Panc1 (cell line): Measurements from ENCODE around the gene DSCAM. TPM values are rescaled to one million over a fixed set of nuclear protein-coding genes. Genes with fewer than 3 reads are reported as not detected.

Experiments used
- ATAC-seq: fragments of 200-7000 bp; cut with Tn5 transposase; 2 replicates; pipeline ENCODE4 v1.9.1; 2020; ENCODE audit warnings: mild to moderate bottlenecking, moderate library complexity
- BruUV-seq: library from RNA; stranded (reverse); fragments of 400-500 nt; replicated peaks from 2 replicates; lab custom pipeline; 2021; lab: Mats Ljungman, UMichigan
- CTCF ChIA-PET: fragments of 300-600 bp; sonication (Branson Sonifier 250); formaldehyde crosslinking; loops from one replicate; lab custom pipeline; 2022; ENCODE audit warnings: antibody characterized with exemption; lab: Charles Lee
- POLR2A ChIA-PET: fragments of 300-600 bp; sonication (Branson Sonifier 250); formaldehyde crosslinking; loops from one replicate; lab custom pipeline; 2022; ENCODE audit warnings: antibody characterized with exemption; lab: Charles Lee
- DNase-seq: peaks from one replicate; pipeline ENCODE4 v3.0.0-alpha.2; 2010; ENCODE audit warnings: low read depth, low spot score
- H3K27ac ChIP-seq: 2 replicates; pipeline ENCODE4 v1.5.1; 2011; ENCODE audit warnings: mild to moderate bottlenecking, low read length, inconsistent platforms
- H3K27me3 ChIP-seq: fragments of 200-500 bp; sonication (Bioruptor generic); 2 replicates; pipeline ENCODE4 v1.6.0; 2014; ENCODE audit warnings: low read length, inconsistent platforms; ENCODE audit not compliant: control insufficient read depth, insufficient read depth
- H3K36me3 ChIP-seq: fragments of 200-500 bp; sonication (Bioruptor generic); 2 replicates; pipeline ENCODE4 v1.5.1; 2014; ENCODE audit warnings: inconsistent platforms, mild to moderate bottlenecking, low read length, moderate library complexity; ENCODE audit not compliant: control insufficient read depth, insufficient read depth
- H3K4me1 ChIP-seq: 2 replicates; pipeline ENCODE4 v1.5.1; 2011; ENCODE audit warnings: inconsistent platforms, mild to moderate bottlenecking, low read length, moderate library complexity; ENCODE audit not compliant: control insufficient read depth, insufficient read depth
- H3K4me3 ChIP-seq, 2 experiments: 2 replicates each; pipeline ENCODE4 v1.5.1; 2011 to 2012; ENCODE audit warnings: low read depth in 2 of 2, low read length in 2 of 2, mild to moderate bottlenecking in 2 of 2, inconsistent platforms in 1 of 2, moderate library complexity in 1 of 2
- H3K9me3 ChIP-seq: fragments of 200-500 bp; sonication (Bioruptor generic); 2 replicates; pipeline ENCODE4 v1.5.1; 2014; ENCODE audit warnings: low read depth, mild to moderate bottlenecking, inconsistent platforms, low read length, moderate library complexity; ENCODE audit not compliant: control insufficient read depth, insufficient read depth
- CTCF ChIP-seq: fragments of 450-650 bp; IDR thresholded peaks from 2 replicates; pipeline ENCODE4 v1.5.1; 2017; ENCODE audit warnings: mild to moderate bottlenecking
- POLR2AphosphoS5 ChIP-seq: IDR thresholded peaks from 2 replicates; pipeline ENCODE4 v1.6.1; 2012; ENCODE audit warnings: mild to moderate bottlenecking, low read depth, low read length, moderate library complexity
- REST ChIP-seq, 2 experiments: IDR thresholded peaks; 2 replicates each; pipeline ENCODE4 v1.6.1; 2011 to 2012; ENCODE audit warnings: low read depth in 2 of 2, control low read depth in 1 of 2, low read length in 1 of 2, mild to moderate bottlenecking in 1 of 2, moderate library complexity in 1 of 2; ENCODE audit not compliant: insufficient read depth in 1 of 2
- SIN3A ChIP-seq: IDR thresholded peaks from 2 replicates; pipeline ENCODE4 v1.6.1; 2012; ENCODE audit warnings: low read depth, mild to moderate bottlenecking, low read length, moderate library complexity, borderline replicate concordance; ENCODE audit not compliant: insufficient read depth
- TCF7L2 ChIP-seq: IDR thresholded peaks from 2 replicates; pipeline ENCODE4 v1.6.1; 2011; ENCODE audit warnings: mild to moderate bottlenecking, low read depth, low read length, inconsistent platforms
- in situ Hi-C: cut with HindIII; loops from 2 replicates; pipeline ENCODE4 v1.10.0; 2016; ENCODE audit warnings: low sequenced_read_pairs, low pct_unique_long_range_greater_than_20kb
- intact Hi-C: fragments of 100-400 bp; cut with micrococcal nuclease; formaldehyde crosslinking; loops from one replicate; pipeline ENCODE4 v1.10.0; 2022; ENCODE audit not compliant: unreplicated experiment
- total RNA-seq: library from RNA; stranded (reverse); gene quantifications from one replicate; pipeline ENCODE4 v1.2.1, GENCODE V29; 2021; ENCODE audit not compliant: unreplicated experiment

Gene DSCAM
- total RNA-seq, 1 experiment from 2014 or later = not detected

- POLR2A ChIA-PET = no interaction called here
- Histone ChIP-seq H3K27me3 (peaks cover 10% of the 10 kb centered on the region), H3K4me3 (no peak overlapping the region), H3K9me3 (no peaks in the 10 kb centered on the region), H3K36me3 (no peaks in the 10 kb centered on the region), H3K4me1 (no peaks in the 10 kb centered on the region), H3K27ac (no peak overlapping the region)
- DNase-seq = no peak
- CTCF ChIA-PET = no interaction called here
- intact Hi-C loops (no loop called here), in situ Hi-C loops (no loop called here)
- no TSS peak for BruUV-seq
- TF ChIP-seq SIN3A (no peak), CTCF (no peak), POLR2AphosphoS5 (no peak), REST (IDR thresholded peaks at IDR 0.05; ENCODE audit: insufficient read depth in 1 of 2, low read depth in 2 of 2, low read length in 1 of 2) (no peak), TCF7L2 (no peak)
- no peak for ATAC-seq
Observed at GRCh38 chr21:40850071-40850470, 3.1 kb upstream of the DSCAM start.

GRCh38 chr21:40847951-40848350, 993 bp upstream of the DSCAM start:
- DNase-seq (no peak), ATAC-seq (no peak)
- H3K9me3 ChIP-seq = no peaks in the 10 kb centered on the region
- no peak overlapping the region for H3K4me3 ChIP-seq
- no peaks in the 10 kb centered on the region for H3K36me3 ChIP-seq
- ChIA-PET CTCF (no interaction called here), POLR2A (no interaction called here)
- in situ Hi-C loops (no loop called here), intact Hi-C loops (loop anchor here (10.0 kb wide), 1 partner anchor 217 kb away; no protein-coding TSS in a partner anchor)
- H3K4me1 ChIP-seq = no peaks in the 10 kb centered on the region
- BruUV-seq = no TSS peak
- TF ChIP-seq TCF7L2 = no peak
- no peak for TF ChIP-seq CTCF
- no peak for TF ChIP-seq SIN3A
- TF ChIP-seq REST (IDR thresholded peaks at IDR 0.05; ENCODE audit: insufficient read depth in 1 of 2, low read depth in 2 of 2, low read length in 1 of 2) = no peak
- no peak for TF ChIP-seq POLR2AphosphoS5
- no peak overlapping the region for H3K27ac ChIP-seq
- H3K27me3 ChIP-seq = peaks cover 12% of the 10 kb centered on the region
